HS-27A (cell line): ENCODE data around the gene PLEKHA7.
"Not testable (repeated sequence)": the region's sequence is repeated elsewhere in the genome, so short reads cannot be mapped to it uniquely, and the experiment has no call there.

Source experiments
- DNase-seq: peaks from one replicate; pipeline ENCODE4 v3.0.0-alpha.2; 2012; ENCODE audit warnings: low read depth, missing footprints

The PLEKHA7 gene

DNA sequence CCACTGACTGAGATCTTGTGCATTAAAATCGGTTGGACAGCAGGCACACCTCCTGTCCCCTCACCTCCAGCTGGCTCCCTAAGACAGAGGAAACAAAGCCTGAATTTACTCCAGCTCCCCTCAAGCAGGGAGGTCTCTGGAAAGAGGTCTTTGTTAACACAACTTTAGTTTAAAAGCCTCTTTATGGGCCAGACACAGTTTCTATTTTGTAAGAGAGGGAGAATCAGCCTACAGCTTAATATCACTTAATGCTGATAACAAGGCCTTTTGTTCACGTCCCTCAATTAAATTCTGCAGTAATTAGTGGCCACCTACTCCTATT is 36.3 kb downstream of the PLEKHA7 start:
- no peak for DNase-seq

DNA sequence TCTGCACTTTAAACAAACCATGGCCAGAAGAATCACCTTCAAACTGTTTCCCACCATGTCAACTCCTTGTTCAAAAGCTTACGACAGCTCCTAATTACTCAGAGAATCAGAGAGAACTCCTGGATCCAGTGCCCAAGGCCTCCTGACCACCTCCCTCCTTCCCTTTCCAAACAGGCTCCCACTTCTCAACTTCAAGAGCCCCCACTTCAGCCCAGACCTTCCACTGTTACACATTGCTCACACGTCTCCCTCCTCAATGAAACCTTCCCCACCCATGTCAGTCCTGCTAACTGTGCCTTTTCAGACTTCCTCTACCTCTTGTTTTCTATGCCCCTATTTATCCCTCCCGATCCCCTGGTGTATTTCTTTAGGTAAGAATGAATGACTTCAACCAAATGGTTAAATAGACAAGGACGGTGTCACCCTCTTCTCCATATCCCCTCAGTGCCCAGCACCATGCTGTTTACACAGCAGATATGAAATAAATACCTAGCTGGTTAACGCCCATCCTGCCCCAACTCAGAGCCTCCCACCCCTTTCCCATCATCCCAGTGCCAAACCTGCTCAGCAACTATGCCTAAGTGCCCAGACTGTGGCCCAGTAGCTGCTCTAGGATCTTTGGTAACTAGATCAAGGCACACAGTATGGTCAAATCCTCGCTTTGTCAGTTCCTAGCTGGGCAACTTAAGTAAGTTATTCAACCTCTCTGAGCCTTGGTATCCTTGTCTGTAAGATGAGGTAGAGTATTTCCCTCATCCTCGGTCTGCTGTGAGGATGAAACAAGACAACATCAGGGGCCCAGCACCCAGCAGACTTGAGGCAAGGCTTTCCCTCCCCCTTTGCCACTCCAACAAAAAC is 36.8 kb downstream of the PLEKHA7 start:
- DNase-seq: no peak

DNA sequence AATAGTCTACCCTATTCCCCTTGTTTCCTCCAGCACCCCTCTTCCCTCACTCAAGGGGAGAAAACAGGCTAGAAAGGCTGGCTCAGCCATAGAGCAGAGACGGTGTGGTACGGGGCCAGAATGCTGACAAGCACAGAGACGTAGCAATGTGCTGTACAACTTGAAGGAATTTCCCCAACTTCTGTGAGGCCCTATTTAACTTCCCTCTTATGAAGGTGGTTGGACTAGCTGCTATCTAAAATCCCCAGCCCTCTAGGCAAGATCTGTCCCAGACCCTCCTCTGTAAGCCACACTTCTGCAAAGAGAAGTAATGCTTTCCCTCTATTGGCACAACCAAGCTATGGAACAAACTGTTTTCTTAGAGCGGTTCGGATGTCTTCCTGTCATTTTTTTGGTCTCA is 37.8 kb downstream of the PLEKHA7 start:
- DNase-seq: no peak

DNA sequence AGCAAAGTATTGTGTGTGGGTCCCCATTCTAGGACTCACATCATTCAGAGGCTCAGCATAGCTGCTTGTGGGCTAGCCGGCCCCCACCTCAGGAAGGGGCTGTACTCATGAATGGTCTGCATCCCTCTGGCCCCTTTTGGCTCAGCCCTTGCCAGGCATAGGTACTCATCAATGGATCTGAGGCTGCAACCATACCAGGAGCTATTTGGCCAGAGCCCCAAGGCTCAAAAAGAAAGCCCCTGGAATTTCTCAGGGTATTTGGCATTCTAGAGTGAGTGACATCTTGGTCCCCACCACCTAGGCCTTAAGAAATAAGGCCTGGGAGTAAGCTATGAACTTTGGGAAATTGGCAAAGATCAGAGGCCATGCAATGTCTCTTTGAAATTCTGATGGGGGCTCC is 38.3 kb downstream of the PLEKHA7 start:
- DNase-seq: no peak

DNA sequence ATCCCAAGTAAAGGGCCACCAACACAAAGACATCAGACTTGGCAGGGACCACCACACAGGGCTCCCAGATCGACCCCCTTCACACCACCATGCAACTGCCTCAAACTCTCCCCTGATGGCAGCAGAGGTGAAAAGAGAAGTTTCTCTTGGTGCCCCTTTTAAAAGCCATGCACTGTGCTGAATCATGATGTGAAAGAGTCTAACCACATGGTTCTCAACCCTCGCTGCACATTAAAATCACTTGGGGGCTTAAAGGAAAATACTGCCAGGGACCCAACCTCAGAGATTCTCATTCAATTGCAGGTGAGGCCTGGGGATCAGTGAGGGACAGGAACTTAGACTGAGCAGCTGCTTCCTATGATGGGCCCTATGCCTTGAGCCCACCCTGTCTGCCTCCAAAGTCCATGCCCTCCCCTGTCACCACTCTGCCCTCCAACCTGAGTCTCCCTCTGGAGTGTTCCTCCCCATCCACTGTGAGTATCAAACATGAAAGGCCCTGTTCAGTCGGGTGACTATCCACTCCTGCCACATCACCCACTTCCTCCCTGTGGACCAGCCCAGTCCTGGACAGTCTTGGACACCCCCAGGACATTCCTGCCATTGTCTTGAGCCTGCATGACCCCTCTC is 40.8 kb downstream of the PLEKHA7 start:
- DNase-seq: no peak

DNA sequence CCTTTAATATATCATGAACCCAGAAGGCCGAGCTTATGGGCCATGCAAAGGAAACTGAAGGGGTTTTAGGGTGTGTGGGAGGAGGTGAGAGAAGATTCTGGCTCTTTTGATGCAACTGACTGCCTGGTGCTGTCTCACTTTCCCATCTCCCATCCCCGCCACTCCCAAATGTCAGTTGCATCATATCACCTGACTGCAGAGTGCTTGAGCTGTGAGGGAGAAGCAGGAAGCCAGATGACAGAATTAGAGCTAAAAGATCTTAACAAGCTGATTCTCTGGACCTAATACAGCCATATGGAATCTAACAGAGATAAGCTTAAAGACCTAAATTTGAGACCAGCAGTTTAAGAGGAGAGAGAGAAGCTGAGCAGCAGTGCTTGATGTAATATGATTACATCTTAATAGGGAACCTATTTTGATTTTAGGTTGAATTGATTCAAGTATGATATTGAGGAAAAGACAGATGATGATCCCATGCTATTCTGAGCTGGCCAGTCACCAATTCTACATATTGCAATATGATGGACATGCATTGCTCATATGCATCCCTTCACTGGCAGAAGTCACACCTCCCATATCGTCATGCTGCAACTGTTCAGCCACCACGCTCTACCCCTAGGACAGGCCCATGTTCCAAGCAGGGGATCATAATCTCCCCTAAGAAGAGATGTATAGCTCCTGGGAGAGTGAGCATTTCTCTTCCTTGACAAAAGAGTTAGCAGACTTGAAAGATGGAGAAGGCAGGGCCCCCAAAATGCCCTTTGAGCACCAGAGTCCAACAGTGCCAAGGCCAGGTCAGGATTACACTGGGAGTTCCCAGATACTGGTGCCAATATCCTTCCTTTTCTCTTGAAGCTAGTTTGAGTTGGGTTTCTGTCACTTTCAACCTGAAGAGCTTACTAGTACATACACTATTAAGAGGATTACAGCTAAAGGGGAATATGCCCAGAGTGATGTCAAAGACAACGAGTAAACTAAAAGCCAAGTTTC is 44.9 kb downstream of the PLEKHA7 start:
- DNase-seq: no peak

DNA sequence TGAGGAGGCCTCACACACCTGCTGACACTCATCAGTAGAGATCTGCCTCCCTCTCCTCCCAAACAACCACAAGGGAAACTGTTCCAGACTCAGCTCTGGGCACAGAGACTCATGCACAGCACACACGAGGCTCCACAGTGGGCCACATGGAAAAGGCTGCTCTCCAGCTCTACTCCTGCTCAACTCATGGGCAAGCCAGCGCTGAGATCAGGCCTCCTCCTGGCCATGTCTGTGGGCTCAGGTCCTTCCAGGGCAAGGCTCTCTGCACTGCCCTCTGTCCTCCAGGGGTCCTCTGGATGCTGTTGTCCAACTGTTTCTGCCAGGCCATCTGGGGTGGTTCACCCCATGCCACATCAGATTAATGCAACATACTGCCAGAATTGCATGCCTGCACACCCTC is 46.0 kb downstream of the PLEKHA7 start:
- DNase-seq: no peak

DNA sequence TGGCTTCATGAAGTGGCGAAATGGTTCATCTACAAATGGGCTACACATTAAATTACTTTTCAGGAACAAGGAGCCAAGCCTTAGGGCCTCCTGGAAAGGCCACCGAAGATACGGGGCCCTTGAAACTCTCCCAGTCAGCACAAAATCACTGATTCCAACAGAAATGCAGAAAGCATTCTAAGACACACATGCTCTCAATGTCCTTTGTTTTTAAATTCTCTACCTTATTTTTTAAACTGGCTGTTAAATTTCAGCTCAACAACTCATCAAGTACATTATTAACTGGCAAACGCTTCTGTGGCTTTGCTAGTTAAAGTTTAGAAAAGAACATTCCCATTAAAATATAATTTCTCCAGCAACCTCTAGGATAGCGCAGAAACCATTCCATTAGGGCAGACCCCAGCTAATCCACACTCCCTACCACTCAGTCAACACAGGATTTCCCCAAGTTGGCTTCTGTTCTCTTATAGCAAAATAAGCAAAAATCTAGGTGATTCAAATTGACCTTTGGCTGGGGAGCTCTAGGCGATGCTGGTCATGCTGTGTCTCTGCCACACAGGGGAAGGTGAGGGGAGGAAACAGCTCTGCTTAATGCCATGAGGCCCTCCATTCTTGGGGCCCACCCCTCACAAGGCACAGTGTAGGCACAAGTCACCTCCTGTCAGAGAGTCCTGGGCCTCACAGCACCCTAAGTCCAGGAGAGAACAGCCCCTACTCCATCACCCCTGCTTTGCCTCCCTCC is 47.1 kb downstream of the PLEKHA7 start:
- DNase-seq: no peak

DNA sequence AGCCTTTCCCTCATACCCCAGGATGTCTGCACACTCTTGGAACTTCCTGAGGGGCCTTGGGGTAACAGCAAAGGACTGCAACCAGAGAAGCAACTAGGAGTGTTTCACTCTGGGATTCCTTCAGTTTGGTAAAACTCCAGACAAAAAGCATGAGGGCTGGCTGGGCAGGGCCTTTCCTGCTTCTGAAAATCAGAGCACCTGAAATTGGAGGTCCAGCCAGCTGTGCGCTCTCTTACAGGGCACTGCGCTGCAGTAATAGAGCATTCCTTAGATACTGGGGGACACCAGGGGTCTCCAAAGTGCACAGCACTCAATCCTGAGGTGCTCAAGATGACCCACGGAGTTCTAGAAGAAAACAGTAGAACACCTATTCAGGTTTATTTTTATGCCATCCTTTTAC is 49.7 kb downstream of the PLEKHA7 start:
- DNase-seq: no peak

DNA sequence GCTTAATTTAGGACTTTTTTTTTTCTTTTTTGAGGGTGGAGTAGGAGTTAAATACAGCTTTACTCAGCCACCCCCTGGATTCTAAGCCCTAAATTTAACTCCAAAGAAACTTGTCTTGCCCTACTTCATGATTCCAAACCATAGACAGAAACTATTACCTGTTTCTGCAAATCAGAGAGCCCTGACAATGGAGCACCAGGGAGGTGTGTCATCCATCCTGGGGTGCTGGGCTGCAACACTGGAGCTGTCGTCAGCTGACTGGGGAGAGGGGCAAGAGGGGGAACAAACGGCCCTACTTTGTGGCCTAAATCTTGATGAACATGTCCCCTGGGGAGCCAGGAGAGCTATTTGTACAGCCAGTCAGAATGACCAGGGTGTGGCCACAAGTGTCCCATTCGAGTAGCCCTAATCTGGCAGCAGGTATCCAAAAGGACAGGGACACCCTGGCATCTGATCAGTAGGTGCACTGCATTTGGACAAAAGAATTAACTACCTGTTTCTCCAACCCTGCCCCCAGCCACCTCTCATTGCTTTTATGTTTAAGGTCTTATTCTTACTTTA is 50.8 kb downstream of the PLEKHA7 start:
- no peak for DNase-seq

DNA sequence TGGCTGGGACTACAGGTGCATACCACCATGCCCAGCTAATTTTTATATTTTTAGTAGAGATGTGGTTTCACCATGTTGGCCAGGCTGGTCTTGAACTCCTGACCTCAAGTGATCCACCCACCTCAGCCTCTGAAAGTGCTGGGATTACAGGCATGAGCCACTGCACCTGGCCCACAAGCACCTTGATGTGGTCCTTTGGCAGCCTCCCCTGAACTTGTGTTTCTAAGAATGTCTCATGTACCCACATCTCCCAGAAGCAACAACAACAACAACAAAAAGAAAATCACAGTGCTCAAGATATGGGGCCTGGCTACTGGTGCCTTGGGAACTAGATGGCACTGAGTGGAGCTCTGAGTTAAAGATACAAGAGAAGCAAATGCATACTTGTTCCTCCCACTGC is 51.6 kb downstream of the PLEKHA7 start:
- not testable (repeated sequence) for DNase-seq

DNA sequence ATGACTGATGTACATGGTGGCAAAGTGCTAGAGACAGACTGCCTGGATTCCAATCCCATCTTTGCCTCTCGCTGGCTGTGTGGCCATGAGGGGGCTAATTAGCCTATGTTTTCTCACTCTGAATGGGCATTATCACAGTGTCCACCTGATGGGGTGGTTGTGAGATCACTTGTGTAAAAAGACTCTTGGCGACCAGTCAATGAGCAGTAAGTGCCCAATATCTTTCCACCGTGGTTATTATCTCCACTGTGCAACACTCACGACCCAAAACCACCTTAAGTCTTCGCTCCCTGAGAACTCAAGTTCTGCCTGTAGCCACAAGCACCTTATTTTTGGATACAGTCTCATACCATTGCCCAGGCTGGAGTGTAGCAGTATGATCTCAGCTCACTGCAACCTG is 52.1 kb downstream of the PLEKHA7 start:
- DNase-seq: no peak

DNA sequence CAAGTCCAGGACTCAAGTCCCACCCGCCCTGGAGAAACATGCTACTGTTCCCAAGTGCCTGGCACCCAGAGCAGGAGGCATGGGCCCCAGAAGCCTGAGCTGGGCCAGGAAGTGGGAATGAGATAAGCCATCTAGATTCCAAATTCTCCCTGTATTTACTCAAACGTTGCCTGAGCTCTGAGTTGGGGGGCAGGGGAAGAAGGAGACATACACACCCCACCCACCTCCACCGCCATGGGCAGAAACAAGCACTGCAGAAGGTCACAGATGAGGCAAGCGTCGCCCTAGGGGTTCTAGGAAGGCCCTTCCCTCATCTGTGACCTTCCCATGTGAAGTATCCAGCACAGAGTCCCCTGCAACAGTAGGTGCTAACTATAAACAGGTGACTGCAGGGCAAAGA is 54.0 kb downstream of the PLEKHA7 start:
- no peak for DNase-seq

DNA sequence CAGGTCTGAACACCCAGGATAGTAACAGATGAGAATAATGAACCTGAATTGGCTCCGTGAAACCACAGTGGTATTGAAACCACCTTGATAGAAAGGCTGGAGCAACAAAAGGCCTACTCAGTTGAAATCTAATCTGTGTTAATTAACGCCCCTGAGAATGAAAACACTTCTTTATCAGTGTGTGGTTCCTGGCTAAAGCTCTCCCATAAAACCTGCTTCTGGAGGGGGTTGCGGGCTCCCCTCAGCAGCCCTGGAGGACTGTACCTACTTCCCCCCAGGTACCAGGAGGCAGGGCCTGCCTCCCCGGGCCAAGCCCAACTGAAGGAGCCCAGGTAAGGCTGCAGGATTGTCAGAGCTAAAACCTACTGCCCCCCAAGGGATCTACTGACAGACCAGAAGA is 54.6 kb downstream of the PLEKHA7 start:
- DNase-seq: no peak

DNA sequence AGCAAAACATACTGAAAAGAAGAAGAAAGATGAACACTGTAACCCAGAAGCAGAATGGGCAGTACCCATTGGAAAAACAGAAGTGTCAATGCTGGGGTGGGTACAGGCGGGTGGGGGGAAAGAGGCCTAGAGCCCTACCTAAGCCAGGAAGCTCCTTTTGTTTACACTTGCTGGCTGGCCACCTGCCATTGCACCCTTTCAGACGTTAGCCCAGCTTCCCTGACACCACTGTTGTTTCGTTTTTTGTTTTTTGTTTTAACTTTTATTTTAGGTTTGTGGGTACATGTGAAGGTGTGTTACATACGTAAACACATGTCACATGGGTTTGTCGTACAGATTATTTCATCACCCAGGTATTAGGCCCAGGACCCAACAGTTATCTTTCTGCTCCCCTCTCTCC is 55.4 kb downstream of the PLEKHA7 start:
- no peak for DNase-seq

DNA sequence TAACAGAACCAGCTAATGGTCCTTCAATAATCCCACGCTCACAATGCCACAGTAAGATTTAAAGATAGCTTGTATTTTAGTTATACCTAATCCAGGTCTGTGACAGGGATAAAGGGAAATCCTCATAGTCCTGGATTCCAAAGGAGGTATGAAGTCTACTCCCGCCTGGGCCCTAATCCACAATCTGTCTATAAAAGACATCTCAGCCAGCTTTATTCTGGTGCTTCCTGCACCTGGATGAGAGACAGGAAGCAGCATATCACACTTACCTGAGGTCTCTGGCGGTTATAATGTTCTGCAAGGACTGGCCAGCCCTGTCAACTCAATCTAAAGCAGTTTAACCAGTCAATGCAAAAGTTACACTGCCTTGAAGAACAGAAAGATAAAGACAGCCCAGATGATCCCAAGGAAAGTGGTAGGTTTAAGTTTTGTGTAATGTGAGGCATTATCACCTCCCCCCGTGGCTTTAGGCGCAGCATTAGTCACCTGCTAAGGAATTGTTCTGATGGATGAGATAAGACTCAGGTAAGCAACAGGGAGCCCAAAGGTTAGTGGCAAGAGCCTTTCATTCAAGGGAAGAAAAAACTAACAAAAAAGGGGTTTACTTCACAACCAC is 57.6 kb downstream of the PLEKHA7 start:
- DNase-seq: no peak

DNA sequence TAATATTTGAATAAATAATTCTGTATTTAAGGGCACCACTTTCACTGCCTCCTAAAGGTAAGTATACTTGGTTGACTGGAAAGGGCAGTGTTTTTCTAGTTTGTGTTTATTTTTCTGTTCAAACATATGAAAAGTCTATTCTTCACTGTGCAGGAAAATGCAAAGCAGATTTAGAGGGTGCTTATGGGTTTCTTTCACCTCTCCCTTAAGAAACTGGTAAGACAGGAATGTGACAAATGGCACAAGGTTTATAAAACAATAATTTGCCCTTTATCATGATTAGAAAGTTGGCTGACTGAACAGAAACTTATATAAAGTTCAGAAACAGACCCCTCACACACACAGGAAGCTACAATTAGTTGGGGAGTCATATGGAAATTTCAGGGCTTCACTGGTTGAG is 60.6 kb downstream of the PLEKHA7 start:
- DNase-seq: no peak

DNA sequence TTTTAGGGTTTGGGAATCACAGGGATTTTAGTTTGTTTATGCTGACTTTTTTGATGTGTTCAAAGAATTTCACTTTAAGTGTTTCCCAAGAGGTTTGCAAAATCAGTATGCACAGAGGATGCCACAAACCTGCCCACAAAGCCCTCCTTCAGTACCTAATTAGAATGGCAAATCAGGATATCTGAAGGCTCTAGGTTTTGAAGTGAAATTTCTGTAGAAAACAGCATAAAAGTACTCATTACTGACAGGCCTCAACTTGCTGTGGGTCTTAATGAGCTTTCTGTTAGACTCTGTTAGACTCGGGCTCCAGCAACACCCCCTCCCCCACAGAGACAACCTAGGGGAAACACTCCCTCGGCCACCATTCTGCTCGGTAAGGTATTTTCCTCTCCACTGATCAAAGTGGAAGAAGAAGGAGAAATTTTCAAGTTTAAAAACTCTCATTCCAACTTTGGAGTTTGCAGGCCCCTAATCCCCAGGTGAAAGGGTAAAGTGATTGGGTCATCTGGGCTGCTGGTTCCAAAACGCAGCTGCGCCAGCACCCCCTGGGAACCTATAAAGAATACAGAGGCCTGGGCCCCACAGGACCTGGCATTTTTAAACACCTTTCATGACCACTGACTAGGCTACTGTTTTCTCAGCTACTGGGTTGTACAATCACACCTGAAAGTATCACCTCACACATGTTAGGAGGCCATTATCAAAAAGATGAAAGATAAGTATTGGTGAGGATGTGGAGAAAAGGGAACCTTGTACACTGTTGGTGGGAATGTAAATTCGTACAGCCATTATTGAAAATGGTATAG is 67.5 kb downstream of the PLEKHA7 start:
- DNase-seq: no peak

DNA sequence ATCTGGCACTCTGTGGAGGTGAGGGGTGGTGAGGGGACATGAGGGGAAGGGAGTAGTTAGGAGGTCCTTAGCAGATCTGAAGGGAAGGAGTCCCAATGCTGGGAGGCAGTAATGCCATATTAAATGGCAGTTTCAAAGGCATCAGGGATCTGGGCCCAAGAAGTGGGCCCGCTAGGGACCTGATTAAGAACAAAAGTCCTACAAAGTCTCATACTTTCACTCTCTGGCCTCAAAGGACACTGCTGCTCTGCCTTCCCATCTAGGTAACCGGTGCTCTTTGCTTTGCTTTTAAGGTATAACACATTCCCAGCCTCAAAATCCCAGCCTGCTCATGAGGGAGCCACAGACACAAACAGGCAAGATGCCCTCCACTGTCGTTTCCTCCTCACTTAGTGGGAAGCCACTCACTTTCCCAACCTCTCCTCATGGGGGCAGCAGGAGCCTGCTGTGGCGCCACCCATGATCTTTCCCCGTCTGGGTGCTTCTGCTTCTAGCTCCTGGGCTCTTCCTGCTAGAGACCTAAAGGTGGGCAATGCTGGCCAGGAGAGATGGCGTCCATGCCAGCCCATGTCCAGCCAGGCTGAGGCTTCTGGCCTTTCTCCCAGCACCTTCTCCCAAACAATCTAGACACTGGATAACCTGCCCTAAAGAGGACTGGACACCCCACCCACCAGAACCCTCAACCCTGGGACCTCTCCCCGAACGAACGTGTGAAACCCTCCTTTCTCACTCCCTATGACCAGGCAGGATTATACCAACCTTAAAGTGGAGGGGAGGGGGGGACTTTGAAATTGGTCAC is 68.3 kb downstream of the PLEKHA7 start:
- DNase-seq: no peak

DNA sequence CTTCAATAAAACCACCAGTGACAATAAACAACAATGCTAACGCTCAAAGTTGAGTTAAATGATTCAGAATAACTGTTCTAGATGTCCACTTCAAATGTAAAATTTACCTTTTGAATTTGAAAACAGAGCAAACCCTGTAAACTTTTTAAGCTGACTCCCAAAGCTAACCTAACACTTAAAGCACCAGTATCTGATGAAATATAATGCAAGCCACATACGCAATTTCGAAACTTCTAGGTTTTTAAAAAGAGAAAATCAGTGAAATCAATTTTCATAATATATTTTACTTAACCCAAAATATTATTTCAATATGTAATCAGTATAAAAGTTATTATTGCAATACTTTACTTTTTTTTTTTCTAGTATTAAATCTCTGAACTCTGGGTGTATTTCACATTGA is 71.3 kb downstream of the PLEKHA7 start:
- no peak for DNase-seq
